DOHH2 (cell line): ENCODE measurements around the gene ZNF354C.

Experiments
- H3F3A ChIP-seq: fragments of 200-600 bp; sonication (generic), shearing (Covaris generic); 2 replicates; pipeline ENCODE4 v1.6.0; 2016; ENCODE audit warnings: antibody characterized with exemption, mild to moderate bottlenecking; ENCODE audit not compliant: control insufficient read depth, insufficient read depth
- H3K27ac ChIP-seq: fragments of 200-600 bp; sonication (generic); 2 replicates; pipeline ENCODE4 v1.5.1; 2014; ENCODE audit warnings: low read depth, mild to moderate bottlenecking, low read length, moderate library complexity
- H3K27me3 ChIP-seq: fragments of 200-600 bp; sonication (generic); 2 replicates; pipeline ENCODE4 v1.6.1; 2014; ENCODE audit warnings: mild to moderate bottlenecking, low read length, mixed read lengths; ENCODE audit not compliant: control insufficient read depth
- H3K36me3 ChIP-seq: fragments of 200-600 bp; sonication (generic); 2 replicates; pipeline ENCODE4 v1.6.1; 2014; ENCODE audit warnings: mild to moderate bottlenecking, low read length, moderate library complexity, mixed read lengths; ENCODE audit not compliant: control insufficient read depth
- H3K4me1 ChIP-seq: fragments of 200-600 bp; sonication (generic); 2 replicates; pipeline ENCODE4 v1.6.1; 2014; ENCODE audit warnings: mild to moderate bottlenecking, low read length, mixed read lengths; ENCODE audit not compliant: control insufficient read depth
- H3K4me2 ChIP-seq: fragments of 200-600 bp; sonication (generic); 2 replicates; pipeline ENCODE4 v1.6.0; 2014; ENCODE audit warnings: mild to moderate bottlenecking, low read length, moderate library complexity
- H3K4me3 ChIP-seq: fragments of 200-600 bp; sonication (generic); 2 replicates; pipeline ENCODE4 v1.5.1; 2014; ENCODE audit warnings: mild to moderate bottlenecking, low read length, mixed read lengths
- H3K79me2 ChIP-seq: fragments of 200-600 bp; sonication (generic); 2 replicates; pipeline ENCODE4 v1.6.1; 2014; ENCODE audit warnings: mild to moderate bottlenecking, low read length, mixed read lengths; ENCODE audit not compliant: control insufficient read depth
- H3K9me2 ChIP-seq: fragments of 200-600 bp; sonication (generic); replicated peaks from 2 replicates; pipeline ENCODE4 v1.6.1; 2014; ENCODE audit warnings: mild to moderate bottlenecking, low read length, mixed read lengths; ENCODE audit not compliant: control insufficient read depth
- H3K9me3 ChIP-seq: fragments of 200-600 bp; sonication (generic); 2 replicates; pipeline ENCODE4 v1.6.1; 2014; ENCODE audit warnings: antibody characterized with exemption, low read length, mixed read lengths; ENCODE audit not compliant: control insufficient read depth, insufficient read depth
- H4K20me1 ChIP-seq: fragments of 200-600 bp; sonication (generic); 2 replicates; pipeline ENCODE4 v1.6.0; 2014; ENCODE audit warnings: low read depth, mild to moderate bottlenecking, antibody characterized with exemption, low read length, moderate library complexity; ENCODE audit not compliant: control insufficient read depth, insufficient read depth
- CTCF ChIP-seq: fragments of 200-600 bp; sonication (generic); IDR thresholded peaks from one replicate; pipeline ENCODE4 v1.5.1; 2014; ENCODE audit warnings: antibody characterized with exemption, mild to moderate bottlenecking, low read depth, low read length; ENCODE audit not compliant: poor library complexity, severe bottlenecking
- EZH2phosphoT487 ChIP-seq: fragments of 200-600 bp; sonication (generic); IDR thresholded peaks from 2 replicates; pipeline ENCODE4 v1.6.1; 2017; ENCODE audit warnings: borderline replicate concordance, mild to moderate bottlenecking, antibody characterized with exemption, low read length, moderate library complexity, mixed read lengths

ZNF354C gene

GRCh38 chr5:179118756-179119414, 58.7 kb downstream of the ZNF354C start:
- Histone ChIP-seq H3K4me1 (no peaks in the 10 kb centered on the region), H3K9me2 (no peaks in the 10 kb centered on the region)
- TF ChIP-seq CTCF (no peak), EZH2phosphoT487 (no peak)

GRCh38 chr5:179119415-179120170, 59.4 kb downstream of the ZNF354C start:
- H3K9me2 ChIP-seq: no peaks in the 10 kb centered on the region
- no peak overlapping the region for H3K4me3 ChIP-seq
- H3K27me3 ChIP-seq: no peaks in the 10 kb centered on the region
- no peak overlapping the region for H3K4me2 ChIP-seq
- H3K4me1 ChIP-seq: no peaks in the 10 kb centered on the region
- no peaks in the 10 kb centered on the region for H3F3A ChIP-seq
- H3K27ac ChIP-seq: no peak overlapping the region
- H3K79me2 ChIP-seq: no peaks in the 10 kb centered on the region
- no peaks in the 10 kb centered on the region for H3K36me3 ChIP-seq
- no peak for TF ChIP-seq CTCF
- no peak for TF ChIP-seq EZH2phosphoT487
- peaks cover 7% of the 10 kb centered on the region; the same call in 1 of the 2 replicates for H3K9me3 ChIP-seq
- no peaks in the 10 kb centered on the region for H4K20me1 ChIP-seq

More at GRCh38 chr5:179118756-179119414, 58.7 kb downstream of the ZNF354C start:
- H3F3A ChIP-seq: no peaks in the 10 kb centered on the region
- H3K79me2 ChIP-seq: no peaks in the 10 kb centered on the region
- H3K36me3 ChIP-seq: no peaks in the 10 kb centered on the region
- H3K4me3 ChIP-seq: no peak overlapping the region
- H3K27me3 ChIP-seq: no peaks in the 10 kb centered on the region
- H3K27ac ChIP-seq: no peak overlapping the region
- no peaks in the 10 kb centered on the region for H4K20me1 ChIP-seq
- peaks cover 3% of the 10 kb centered on the region; the same call in 1 of the 2 replicates for H3K9me3 ChIP-seq
- no peak overlapping the region for H3K4me2 ChIP-seq

- Histone ChIP-seq H3K27ac (no peak overlapping the region), H3K79me2 (no peaks in the 10 kb centered on the region), H3F3A (no peaks in the 10 kb centered on the region), H3K9me2 (no peaks in the 10 kb centered on the region), H3K27me3 (no peaks in the 10 kb centered on the region), H3K36me3 (no peaks in the 10 kb centered on the region), H3K9me3 (peaks cover 14% of the 10 kb centered on the region; the same call in 1 of the 2 replicates), H3K4me3 (no peak overlapping the region), H3K4me2 (no peak overlapping the region), H3K4me1 (no peaks in the 10 kb centered on the region), H4K20me1 (no peaks in the 10 kb centered on the region)
- TF ChIP-seq CTCF: no peak
- TF ChIP-seq EZH2phosphoT487: no peak
Measured at GRCh38 chr5:179120421-179120861, 60.3 kb downstream of the ZNF354C start.
